Upper lobe of left lung (tissue), 4 donors: ENCODE results near the gene CD8B.

Source experiments
- CTCF ChIP-seq, 6 experiments: fragments of 450-650 bp in 4 of 6; fragments of 200-600 bp in 2 of 6; sonication (generic) in 2 of 6; IDR thresholded peaks; one replicate each; pipeline ENCODE4 v1.5.1; 2016 to 2019; ENCODE audit warnings: antibody characterized with exemption in 6 of 6
- POLR2A ChIP-seq, 4 donors: fragments of 450-650 bp; IDR thresholded peaks; one replicate each; pipeline ENCODE4 v1.5.1; 2016 to 2017; ENCODE audit warnings: antibody characterized with exemption in 4 of 4, mild to moderate bottlenecking in 2 of 4
- POLR2AphosphoS5 ChIP-seq, 2 donors: sonication (generic); formaldehyde crosslinking; IDR thresholded peaks; one replicate each; pipeline ENCODE4 v1.5.1; 2017; ENCODE audit warnings: antibody characterized with exemption in 2 of 2

DNA sequence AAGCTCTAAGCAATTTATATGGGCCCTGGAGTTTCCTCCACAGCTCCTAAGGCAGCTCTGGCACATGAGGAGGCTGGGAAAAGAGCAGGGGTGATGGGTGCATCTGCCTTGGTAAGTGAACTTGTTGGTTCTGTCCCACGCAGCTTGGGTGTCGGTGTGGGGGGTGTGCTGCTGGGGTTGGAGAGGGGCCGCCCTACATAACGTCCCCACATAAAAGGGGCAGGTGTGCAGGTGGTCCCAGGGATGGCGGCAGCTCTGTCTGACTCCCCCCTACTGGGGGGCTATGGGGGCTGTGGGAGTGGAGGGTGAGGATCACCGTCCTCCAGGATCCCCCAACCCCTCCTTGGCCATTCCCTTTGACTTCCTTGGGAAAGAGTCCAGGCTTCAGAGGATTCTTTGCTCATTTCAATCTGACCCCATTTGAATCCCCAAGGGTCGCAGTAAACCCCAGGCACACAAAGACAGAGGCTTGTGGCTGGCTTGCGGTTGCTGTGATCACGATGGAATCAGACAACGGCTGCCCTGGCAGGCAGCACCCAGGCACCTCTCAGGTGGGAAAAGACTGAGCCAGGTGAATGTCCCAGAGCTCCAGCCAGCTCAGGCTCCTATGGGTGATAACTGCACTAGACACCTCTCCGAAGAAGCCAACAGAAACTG, 36.5 kb downstream of the CD8B start:
- TF ChIP-seq POLR2A (IDR thresholded peaks at IDR 0.05) (no peak), CTCF (IDR thresholded peaks at IDR 0.05) (no peak), POLR2AphosphoS5 (IDR thresholded peaks at IDR 0.05) (no peak)
